Measurements from ENCODE around the gene CAMTA1. TPM values are rescaled to one million over a fixed set of nuclear protein-coding genes. Genes with fewer than 3 reads are reported as not detected.

Gene CAMTA1
- total RNA-seq, 1 donor = 71.6 TPM

DNA sequence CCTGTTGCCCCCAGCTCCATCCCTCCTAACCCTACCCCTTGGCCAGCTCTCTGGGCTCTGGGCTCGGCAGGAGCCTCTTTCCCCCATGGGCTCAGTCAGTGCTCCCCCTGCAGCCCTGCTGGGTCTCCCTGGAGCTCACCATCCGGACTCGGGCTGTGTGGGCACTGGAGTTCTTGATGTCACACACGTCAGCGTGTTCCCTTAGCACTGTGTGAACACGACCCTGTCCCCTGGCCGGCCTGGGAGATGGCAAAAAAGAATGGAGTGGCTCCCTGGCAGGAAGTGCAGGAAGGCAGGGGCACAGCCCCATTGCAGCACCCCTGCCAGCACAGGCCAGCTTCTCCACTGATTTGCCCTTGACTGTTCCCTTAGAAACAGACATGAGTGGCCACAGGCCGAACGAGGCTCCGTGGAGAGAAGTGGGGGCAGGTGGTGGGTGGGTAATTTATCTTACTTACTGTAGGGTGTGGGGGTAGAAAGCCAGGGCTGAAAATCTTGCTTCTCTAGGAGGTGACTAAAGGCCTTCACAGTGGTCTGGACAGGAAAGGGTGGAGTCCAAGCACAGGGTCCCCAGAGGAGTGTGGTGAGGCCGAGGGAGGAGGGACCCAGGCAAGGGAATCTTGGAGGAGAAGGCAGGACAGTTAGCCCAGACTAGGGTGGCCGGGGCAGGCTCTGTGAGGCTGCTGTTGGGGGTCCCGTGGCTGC is 604.1 kb downstream of the CAMTA1 start:
- H3K4me3 ChIP-seq (ENCODE audit: low read length) = no peak overlapping the region
- no peaks in the 10 kb centered on the region for H3K9me3 ChIP-seq (ENCODE audit: low read depth, low read length)
- no peaks in the 10 kb centered on the region for H3K4me1 ChIP-seq (ENCODE audit: insufficient read depth, low read length)
- H3K27me3 ChIP-seq (ENCODE audit: insufficient read depth, low read length) = no peaks in the 10 kb centered on the region

GRCh38 chr1:7389906-7390603 is 604.8 kb downstream of the CAMTA1 start:
- Histone ChIP-seq H3K27me3 (ENCODE audit: insufficient read depth, low read length) (no peaks in the 10 kb centered on the region), H3K9me3 (ENCODE audit: low read depth, low read length) (no peaks in the 10 kb centered on the region), H3K4me1 (ENCODE audit: insufficient read depth, low read length) (no peaks in the 10 kb centered on the region), H3K4me3 (ENCODE audit: low read length) (no peak overlapping the region)

DNA sequence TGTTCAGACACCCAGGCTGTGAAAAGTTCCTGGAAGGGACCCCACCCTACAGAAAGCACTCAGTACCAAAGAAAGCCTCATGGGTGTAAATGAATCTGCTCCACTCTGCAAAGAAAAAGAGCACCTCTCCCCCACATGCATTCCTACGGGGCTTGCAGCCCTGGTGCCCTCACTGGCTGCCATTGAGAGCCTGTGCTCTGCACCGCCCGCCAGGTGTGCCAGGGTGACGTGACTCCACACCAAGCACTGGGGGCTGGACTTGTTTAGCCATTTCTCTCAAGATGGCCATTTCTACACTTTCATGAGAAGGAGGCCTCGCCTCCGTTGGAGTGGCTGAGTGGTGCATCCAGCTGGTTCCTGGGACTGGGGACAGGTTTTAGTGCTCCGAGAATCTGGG is 605.3 kb downstream of the CAMTA1 start:
- no peaks in the 10 kb centered on the region for H3K4me1 ChIP-seq (ENCODE audit: insufficient read depth, low read length)
- no peaks in the 10 kb centered on the region for H3K9me3 ChIP-seq (ENCODE audit: low read depth, low read length)
- no peak overlapping the region for H3K4me3 ChIP-seq (ENCODE audit: low read length)
- H3K27me3 ChIP-seq (ENCODE audit: insufficient read depth, low read length) = no peaks in the 10 kb centered on the region

GRCh38 chr1:7393136-7393535 is 607.9 kb downstream of the CAMTA1 start:
- no peaks in the 10 kb centered on the region for H3K9me3 ChIP-seq (ENCODE audit: low read depth, low read length)
- H3K27me3 ChIP-seq (ENCODE audit: insufficient read depth, low read length) = peaks cover 3% of the 10 kb centered on the region
- no peak overlapping the region for H3K4me3 ChIP-seq (ENCODE audit: low read length)
- no peaks in the 10 kb centered on the region for H3K4me1 ChIP-seq (ENCODE audit: insufficient read depth, low read length)

DNA sequence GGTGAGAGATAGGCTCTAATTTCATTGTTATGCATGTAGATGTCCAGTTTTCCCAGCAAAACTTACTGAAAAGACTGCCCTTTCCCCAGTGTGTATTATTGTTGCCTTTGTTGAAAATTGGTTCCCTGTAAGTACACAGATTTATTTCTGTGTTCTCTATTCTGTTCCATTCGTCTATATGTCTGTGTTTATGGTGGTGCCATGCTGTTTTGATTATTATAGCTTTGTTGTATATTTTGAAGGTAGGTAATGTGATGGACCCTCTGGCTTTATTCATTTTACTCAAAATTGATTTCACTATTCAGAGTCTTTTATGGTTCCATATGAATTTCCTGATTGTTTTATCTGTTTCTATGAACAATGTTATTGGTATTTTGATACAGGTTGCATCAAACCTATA is 610.0 kb downstream of the CAMTA1 start:
- peaks cover 5% of the 10 kb centered on the region for H3K27me3 ChIP-seq (ENCODE audit: insufficient read depth, low read length)
- H3K4me1 ChIP-seq (ENCODE audit: insufficient read depth, low read length) = no peaks in the 10 kb centered on the region
- H3K4me3 ChIP-seq (ENCODE audit: low read length) = no peak overlapping the region
- peaks cover 12% of the 10 kb centered on the region for H3K9me3 ChIP-seq (ENCODE audit: low read depth, low read length)

- H3K27me3 ChIP-seq (ENCODE audit: insufficient read depth, low read length) = peaks cover 5% of the 10 kb centered on the region
- H3K4me3 ChIP-seq (ENCODE audit: low read length) = no peak overlapping the region
- H3K9me3 ChIP-seq (ENCODE audit: low read depth, low read length) = peaks cover 12% of the 10 kb centered on the region
- H3K4me1 ChIP-seq (ENCODE audit: insufficient read depth, low read length) = no peaks in the 10 kb centered on the region
Measured at GRCh38 chr1:7398982-7399381, 613.7 kb downstream of the CAMTA1 start.

DNA sequence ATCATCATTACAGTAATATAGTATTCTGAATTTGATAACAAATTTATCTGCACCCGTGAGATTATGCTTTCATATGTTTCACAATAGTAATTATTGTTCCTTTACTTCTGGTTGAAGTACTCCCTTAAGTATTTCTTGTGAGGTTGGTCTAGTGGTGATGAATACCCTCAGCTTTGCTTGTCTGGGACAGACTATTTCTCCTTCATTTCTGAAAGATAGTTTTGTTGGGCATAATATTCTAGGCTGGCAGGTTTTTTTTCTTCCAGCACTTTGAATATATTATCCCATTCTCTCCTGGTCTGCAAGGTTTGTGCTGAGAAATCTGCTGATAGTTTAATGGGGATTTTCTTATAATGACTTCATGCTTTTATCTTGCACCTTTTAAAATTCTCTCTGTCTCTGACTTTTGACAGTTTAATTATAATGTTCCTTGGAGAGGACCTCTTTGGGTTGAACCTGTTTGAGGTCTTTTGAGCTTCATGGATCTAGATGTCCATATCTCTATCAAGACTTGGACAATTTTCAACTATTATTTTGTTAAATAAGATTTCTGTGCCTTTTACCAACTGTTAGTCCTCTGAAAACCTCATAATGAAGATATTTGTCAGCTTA is 614.4 kb downstream of the CAMTA1 start:
- Histone ChIP-seq H3K27me3 (ENCODE audit: insufficient read depth, low read length) (peaks cover 5% of the 10 kb centered on the region), H3K9me3 (ENCODE audit: low read depth, low read length) (peaks cover 12% of the 10 kb centered on the region), H3K4me1 (ENCODE audit: insufficient read depth, low read length) (no peaks in the 10 kb centered on the region), H3K4me3 (ENCODE audit: low read length) (no peak overlapping the region)

- H3K4me1 ChIP-seq (ENCODE audit: insufficient read depth, low read length) = no peaks in the 10 kb centered on the region
- H3K27me3 ChIP-seq (ENCODE audit: insufficient read depth, low read length) = peaks cover 5% of the 10 kb centered on the region
- H3K4me3 ChIP-seq (ENCODE audit: low read length) = no peak overlapping the region
- peaks cover 12% of the 10 kb centered on the region for H3K9me3 ChIP-seq (ENCODE audit: low read depth, low read length)
Measured at GRCh38 chr1:7400566-7400965, 615.3 kb downstream of the CAMTA1 start.

GRCh38 chr1:7401814-7402547 is 616.7 kb downstream of the CAMTA1 start:
- H3K4me3 ChIP-seq (ENCODE audit: low read length) = no peak overlapping the region
- H3K9me3 ChIP-seq (ENCODE audit: low read depth, low read length) = peaks cover 12% of the 10 kb centered on the region
- no peaks in the 10 kb centered on the region for H3K4me1 ChIP-seq (ENCODE audit: insufficient read depth, low read length)

GRCh38 chr1:7402548-7402850 is 617.2 kb downstream of the CAMTA1 start:
- H3K27me3 ChIP-seq (ENCODE audit: insufficient read depth, low read length) = peaks cover 3% of the 10 kb centered on the region
- peaks cover 12% of the 10 kb centered on the region for H3K9me3 ChIP-seq (ENCODE audit: low read depth, low read length)
- H3K4me1 ChIP-seq (ENCODE audit: insufficient read depth, low read length) = no peaks in the 10 kb centered on the region
- H3K4me3 ChIP-seq (ENCODE audit: low read length) = no peak overlapping the region

More at GRCh38 chr1:7401814-7402547, 616.7 kb downstream of the CAMTA1 start:
- H3K27me3 ChIP-seq (ENCODE audit: insufficient read depth, low read length) = peaks cover 5% of the 10 kb centered on the region

DNA sequence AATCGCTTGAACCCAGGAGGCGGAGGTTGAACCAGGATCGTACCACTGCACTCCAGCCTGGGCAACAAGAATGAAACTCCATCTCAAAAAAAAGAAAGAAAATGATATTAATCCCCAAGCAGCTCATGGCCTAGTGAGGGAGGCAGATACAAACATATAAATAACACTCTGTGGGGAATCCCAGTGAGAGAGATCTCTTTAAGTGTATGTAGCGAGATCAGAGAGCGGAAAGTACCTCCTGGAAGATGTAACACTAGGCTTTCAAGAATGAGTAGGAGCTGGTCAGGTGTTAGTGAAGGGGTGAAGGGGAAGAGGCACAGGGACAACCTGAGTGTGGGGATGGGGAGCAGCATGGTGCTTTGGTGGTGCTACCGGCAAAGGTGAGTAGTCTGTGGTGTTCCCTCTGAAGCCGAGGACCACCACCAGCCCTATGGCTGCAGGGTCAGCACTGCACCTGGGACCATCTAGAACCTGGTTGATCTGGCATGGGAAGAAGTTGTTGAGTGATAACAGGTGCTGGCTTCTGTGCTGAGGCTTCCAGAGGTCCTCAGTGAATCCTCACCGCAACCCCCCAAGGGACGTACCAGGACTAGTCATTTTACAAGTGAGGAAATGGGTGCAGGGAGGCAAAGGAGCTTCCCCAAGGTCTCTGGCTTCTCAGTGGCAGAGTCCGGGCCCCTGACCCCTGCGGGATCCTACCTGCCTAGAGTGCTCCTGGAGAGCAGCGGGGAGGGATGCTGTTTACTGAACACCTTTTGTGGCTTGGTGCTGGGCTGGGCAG is 618.2 kb downstream of the CAMTA1 start:
- Histone ChIP-seq H3K9me3 (ENCODE audit: low read depth, low read length) (peaks cover 12% of the 10 kb centered on the region), H3K4me1 (ENCODE audit: insufficient read depth, low read length) (no peaks in the 10 kb centered on the region), H3K4me3 (ENCODE audit: low read length) (no peak overlapping the region), H3K27me3 (ENCODE audit: insufficient read depth, low read length) (peaks cover 2% of the 10 kb centered on the region)

- H3K27me3 ChIP-seq (ENCODE audit: insufficient read depth, low read length) = peaks cover 2% of the 10 kb centered on the region
- no peaks in the 10 kb centered on the region for H3K4me1 ChIP-seq (ENCODE audit: insufficient read depth, low read length)
Measured at GRCh38 chr1:7404046-7404742, 618.9 kb downstream of the CAMTA1 start.

GRCh38 chr1:7405844-7406500 is 620.7 kb downstream of the CAMTA1 start:
- no peak overlapping the region for H3K4me3 ChIP-seq (ENCODE audit: low read length)
- no peaks in the 10 kb centered on the region for H3K9me3 ChIP-seq (ENCODE audit: low read depth, low read length)
- H3K27me3 ChIP-seq (ENCODE audit: insufficient read depth, low read length) = no peaks in the 10 kb centered on the region
- H3K4me1 ChIP-seq (ENCODE audit: insufficient read depth, low read length) = no peaks in the 10 kb centered on the region

More at GRCh38 chr1:7404046-7404742, 618.9 kb downstream of the CAMTA1 start:
- H3K9me3 ChIP-seq (ENCODE audit: low read depth, low read length) = peaks cover 10% of the 10 kb centered on the region
- H3K4me3 ChIP-seq (ENCODE audit: low read length) = no peak overlapping the region
